H9 (cell line): ENCODE results near the gene SLIT1. TPM values are rescaled to one million over a fixed set of nuclear protein-coding genes. Genes with fewer than 3 reads are reported as not detected.

Experiments used
- DNase-seq: peaks from one replicate; pipeline ENCODE4 v3.0.0-alpha.2; 2017
- H2AFZ ChIP-seq: one replicate; pipeline ENCODE4 v1.6.1; 2013; ENCODE audit warnings: mild to moderate bottlenecking, low read length, control low read depth, moderate library complexity
- H2AK5ac ChIP-seq: 2 replicates; pipeline ENCODE4 v1.6.1; 2013; ENCODE audit warnings: low read length, control low read depth, mixed read lengths; ENCODE audit not compliant: insufficient read length
- H2BK120ac ChIP-seq: one replicate; pipeline ENCODE4 v1.6.1; 2013; ENCODE audit warnings: low read depth, mild to moderate bottlenecking, low read length, control low read depth, inconsistent platforms; ENCODE audit not compliant: poor library complexity, severe bottlenecking
- H2BK12ac ChIP-seq: 2 replicates; pipeline ENCODE4 v1.6.1; 2013; ENCODE audit warnings: low read length, control low read depth, mixed read lengths, low read depth; ENCODE audit not compliant: insufficient read length
- H2BK15ac ChIP-seq: 2 replicates; pipeline ENCODE4 v1.6.1; 2013; ENCODE audit warnings: low read depth, low read length, control low read depth
- H2BK20ac ChIP-seq: one replicate; pipeline ENCODE4 v1.6.1; 2013; ENCODE audit warnings: low read depth, mild to moderate bottlenecking, low read length, control low read depth, inconsistent platforms; ENCODE audit not compliant: poor library complexity, severe bottlenecking
- H2BK5ac ChIP-seq: 2 replicates; pipeline ENCODE4 v1.6.1; 2013; ENCODE audit warnings: low read length, control low read depth, mixed read lengths; ENCODE audit not compliant: insufficient read length
- H3K14ac ChIP-seq: 2 replicates; pipeline ENCODE4 v1.6.1; 2013; ENCODE audit warnings: low read length, control low read depth; ENCODE audit not compliant: insufficient read depth
- H3K18ac ChIP-seq: 2 replicates; pipeline ENCODE4 v1.6.1; 2013; ENCODE audit warnings: low read depth, mild to moderate bottlenecking, mixed read lengths, low read length, control low read depth; ENCODE audit not compliant: insufficient read length
- H3K23ac ChIP-seq: 2 replicates; pipeline ENCODE4 v1.6.1; 2013; ENCODE audit warnings: low read length, control low read depth, mixed read lengths, low read depth; ENCODE audit not compliant: insufficient read length
- H3K23me2 ChIP-seq: 2 replicates; pipeline ENCODE4 v1.6.1; 2013; ENCODE audit warnings: low read depth, mild to moderate bottlenecking, mixed read lengths, low read length, control low read depth; ENCODE audit not compliant: insufficient read length, poor library complexity, severe bottlenecking
- H3K27ac ChIP-seq: 2 replicates; pipeline ENCODE4 v1.5.1; 2013; ENCODE audit warnings: low read length, control low read depth, mixed read lengths, low read depth; ENCODE audit not compliant: insufficient read length
- H3K27me3 ChIP-seq: 2 replicates; pipeline ENCODE4 v1.6.1; 2013; ENCODE audit warnings: low read length, control low read depth, inconsistent platforms; ENCODE audit not compliant: insufficient read depth
- H3K4ac ChIP-seq: 2 replicates; pipeline ENCODE4 v1.6.1; 2013; ENCODE audit warnings: low read depth, mild to moderate bottlenecking, control low read depth, inconsistent platforms, low read length, moderate library complexity
- H3K4me1 ChIP-seq: 2 replicates; pipeline ENCODE4 v1.6.1; 2013; ENCODE audit warnings: low read length, control low read depth, inconsistent platforms; ENCODE audit not compliant: insufficient read depth
- H3K4me2 ChIP-seq: 2 replicates; pipeline ENCODE4 v1.6.1; 2013; ENCODE audit warnings: low read length, control low read depth, mixed read lengths; ENCODE audit not compliant: insufficient read length, insufficient read depth
- H3K56ac ChIP-seq: 2 replicates; pipeline ENCODE4 v1.6.1; 2013; ENCODE audit warnings: low read depth, mild to moderate bottlenecking, mixed read lengths, low read length, control low read depth; ENCODE audit not compliant: insufficient read length
- H3K79me1 ChIP-seq: 2 replicates; pipeline ENCODE4 v1.6.1; 2013; ENCODE audit warnings: low read depth, mild to moderate bottlenecking, moderate library complexity, low read length, control low read depth, inconsistent platforms; ENCODE audit not compliant: insufficient read depth, poor library complexity, severe bottlenecking
- H3K79me2 ChIP-seq: 2 replicates; pipeline ENCODE4 v1.6.1; 2013; ENCODE audit warnings: low read length, control low read depth, inconsistent platforms; ENCODE audit not compliant: insufficient read depth
- H3K9ac ChIP-seq: 2 replicates; pipeline ENCODE4 v1.6.1; 2013; ENCODE audit warnings: low read length, control low read depth, mixed read lengths; ENCODE audit not compliant: insufficient read length; ENCODE audit errors: extremely low read depth
- H3K9me3 ChIP-seq: one replicate; pipeline ENCODE4 v1.6.1; 2013; ENCODE audit warnings: low read depth, low read length, inconsistent platforms; ENCODE audit not compliant: control insufficient read depth
- H3T11ph ChIP-seq: one replicate; pipeline ENCODE4 v1.6.1; 2013; ENCODE audit warnings: mild to moderate bottlenecking, low read length, control low read depth, inconsistent platforms
- H4K20me1 ChIP-seq: one replicate; pipeline ENCODE4 v1.6.1; 2013; ENCODE audit not compliant: control insufficient read depth, insufficient read length, insufficient read depth
- H4K5ac ChIP-seq: 2 replicates; pipeline ENCODE4 v1.6.1; 2013; ENCODE audit warnings: low read depth, mild to moderate bottlenecking, mixed read lengths, low read length, control low read depth; ENCODE audit not compliant: insufficient read length
- H4K8ac ChIP-seq: replicated peaks from 2 replicates; pipeline ENCODE4 v1.6.1; 2013; ENCODE audit warnings: low read length, control low read depth, mixed read lengths, low read depth; ENCODE audit not compliant: insufficient read length
- H4K91ac ChIP-seq: 2 replicates; pipeline ENCODE4 v1.6.1; 2013; ENCODE audit warnings: low read depth, mild to moderate bottlenecking, moderate library complexity, mixed read lengths, low read length, control low read depth; ENCODE audit not compliant: insufficient read length
- H3K27ac Mint-ChIP-seq, 3 experiments: 2 replicates in 2 of 3; 3 replicates in 1 of 3; pipeline ENCODE4 v1.8.0; 2020 to 2021; ENCODE audit warnings: mixed read lengths in 3 of 3, mild to moderate bottlenecking in 1 of 3, moderate library complexity in 1 of 3
- H3K27me3 Mint-ChIP-seq: 2 replicates; pipeline ENCODE4 v1.8.0; 2021; ENCODE audit warnings: low read depth, mild to moderate bottlenecking, moderate library complexity, mixed read lengths
- H3K36me3 Mint-ChIP-seq, 3 experiments: 2 replicates in 2 of 3; 3 replicates in 1 of 3; pipeline ENCODE4 v1.8.0; 2020 to 2021; ENCODE audit warnings: low read depth in 3 of 3, mixed read lengths in 3 of 3; ENCODE audit not compliant: insufficient read depth in 1 of 3
- H3K4me1 Mint-ChIP-seq, 2 experiments: 2 replicates each; pipeline ENCODE4 v1.8.0; 2020; ENCODE audit warnings: mixed read lengths in 2 of 2
- H3K4me3 Mint-ChIP-seq, 2 experiments: 2 replicates in 1 of 2; 3 replicates in 1 of 2; pipeline ENCODE4 v1.8.0; 2020 to 2021; ENCODE audit warnings: mild to moderate bottlenecking in 2 of 2, mixed read lengths in 2 of 2, moderate library complexity in 1 of 2
- H3K9me3 Mint-ChIP-seq, 2 experiments: 2 replicates in 1 of 2; 3 replicates in 1 of 2; pipeline ENCODE4 v1.8.0; 2020; ENCODE audit warnings: mild to moderate bottlenecking in 2 of 2, mixed read lengths in 2 of 2, moderate library complexity in 1 of 2
- CTCF ChIP-seq: fragments of 200-600 bp; sonication (generic); conservative IDR thresholded peaks from 3 replicates; pipeline ENCODE4 v1.8.0; 2021; ENCODE audit warnings: antibody characterized with exemption, mild to moderate bottlenecking
- WGBS: extraction: QIAGEN DNeasy Blood & Tissue Kit; methylation state at CpG from one replicate; pipeline ENCODE4 v1.1.7; 2013; ENCODE audit warnings: missing lambda C conversion rate, low lambda C conversion rate, mixed read lengths; ENCODE audit not compliant: insufficient read length; ENCODE audit errors: extremely low coverage; 5-methylcytosine and 5-hydroxymethylcytosine counted together
- total RNA-seq: library from RNA; stranded (reverse); gene quantifications from 2 replicates; pipeline ENCODE4 v1.2.1, GENCODE V29; 2021

Gene SLIT1
- total RNA-seq, 1 experiment from 2014 or later, result 0.57 TPM

GRCh38 chr10:96999337-96999736, 186.4 kb downstream of the SLIT1 start:
- Histone ChIP-seq H3K79me2 (no peaks in the 10 kb centered on the region), H2BK20ac (no peak overlapping the region), H3K4ac (no peak overlapping the region), H3K27me3 (no peaks in the 10 kb centered on the region), H3K9me3 (no peaks in the 10 kb centered on the region), H3K79me1 (no peaks in the 10 kb centered on the region), H2BK12ac (no peak overlapping the region), H2BK15ac (no peak overlapping the region), H3K18ac (no peak overlapping the region), H2AK5ac (no peak overlapping the region), H3K23ac (no peak overlapping the region), H3K4me1 (no peaks in the 10 kb centered on the region), H3K27ac (no peak overlapping the region), H3K9ac (no peak overlapping the region), H2BK5ac (no peak overlapping the region), H3K14ac (no peak overlapping the region; the same call in 1 of the 2 replicates), H3T11ph (no peak overlapping the region), H4K20me1 (no peaks in the 10 kb centered on the region), H2AFZ (no peak overlapping the region), H4K8ac (no peak overlapping the region), H2BK120ac (no peak overlapping the region), H3K4me2 (no peak overlapping the region), H4K91ac (no peak overlapping the region), H3K23me2 (no peaks in the 10 kb centered on the region), H4K5ac (no peak overlapping the region), H3K56ac (no peak overlapping the region)
- H3K4me1 Mint-ChIP-seq, result 0 out of 4 replicates have a peak, but pooled peaks cover 2% of the 10 kb centered on the region in 2 experiments
- no peaks in the 10 kb centered on the region; a peak in 1 of 7 replicates for H3K36me3 Mint-ChIP-seq
- no peak overlapping the region for H3K4me3 Mint-ChIP-seq
- no peaks in the 10 kb centered on the region for H3K9me3 Mint-ChIP-seq
- DNase-seq, result no peak
- H3K27ac Mint-ChIP-seq, result no peak overlapping the region
- H3K27me3 Mint-ChIP-seq, result no peaks in the 10 kb centered on the region
- WGBS, result no CpG with 5 or more reads among the region's 4 CpGs
- TF ChIP-seq CTCF, result no peak
